Activated T-cell treated with anti-CD3 and anti-CD28 coated beads, Interleukin-2, amount 50 U/mL, for 24 hours (primary cell): ENCODE data around the gene IL17RB.

ENCODE experiments used
- DNase-seq: peaks from one replicate; pipeline ENCODE4 v3.0.0-alpha.2; 2020
- H3K27ac Mint-ChIP-seq: 2 replicates; pipeline ENCODE4 v1.8.0; 2020; ENCODE audit warnings: mild to moderate bottlenecking, mixed read lengths
- H3K27me3 Mint-ChIP-seq: 2 replicates; pipeline ENCODE4 v1.8.0; 2020; ENCODE audit warnings: mixed read lengths
- H3K36me3 Mint-ChIP-seq: 2 replicates; pipeline ENCODE4 v1.8.0; 2020; ENCODE audit warnings: low read depth, mixed read lengths
- H3K4me1 Mint-ChIP-seq: 2 replicates; pipeline ENCODE4 v1.8.0; 2020; ENCODE audit warnings: low read depth, mixed read lengths
- H3K4me3 Mint-ChIP-seq: 2 replicates; pipeline ENCODE4 v1.8.0; 2020; ENCODE audit warnings: mild to moderate bottlenecking, moderate library complexity, mixed read lengths
- H3K9me3 Mint-ChIP-seq: 2 replicates; pipeline ENCODE4 v1.8.0; 2020; ENCODE audit warnings: mixed read lengths

IL17RB gene

DNA sequence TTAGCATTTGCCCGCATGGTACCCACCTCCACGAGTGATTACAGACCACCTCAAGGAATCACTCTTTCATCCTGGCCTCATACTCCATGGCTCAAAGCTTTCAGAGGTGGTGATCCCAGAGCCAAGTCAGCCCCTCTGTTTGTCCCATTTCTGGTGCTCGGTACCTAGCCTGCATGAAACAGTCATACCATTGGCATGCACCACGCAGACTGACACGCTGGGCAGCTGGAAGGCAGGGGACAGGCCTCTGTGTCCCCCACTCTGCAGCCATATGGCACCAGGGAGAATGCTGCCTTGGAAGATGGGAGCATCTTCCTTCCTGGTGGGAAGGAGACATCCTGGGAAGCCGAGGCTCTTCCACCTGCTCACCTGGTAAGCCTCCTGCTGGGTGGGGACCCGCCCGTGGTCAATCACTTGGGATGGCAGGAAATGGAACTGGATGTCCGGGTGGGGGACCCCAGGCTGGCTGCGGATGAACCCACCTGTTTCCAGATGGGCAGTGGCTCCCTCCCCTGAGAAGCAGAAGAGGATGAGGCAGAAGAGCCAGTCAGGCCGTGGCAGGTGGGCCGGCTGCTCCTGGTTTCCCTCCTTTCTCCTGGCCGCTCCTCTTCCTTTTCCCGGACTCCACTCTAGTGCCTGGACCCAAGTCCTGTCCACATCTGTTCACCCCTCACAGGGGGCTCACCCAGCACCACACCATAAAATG lies 27.1 kb upstream of the IL17RB start:
- Mint-ChIP-seq H3K9me3 (no peaks in the 10 kb centered on the region), H3K36me3 (no peaks in the 10 kb centered on the region), H3K4me3 (no peak overlapping the region), H3K4me1 (peaks cover 2% of the 10 kb centered on the region), H3K27ac (no peak overlapping the region), H3K27me3 (peaks cover 22% of the 10 kb centered on the region)
- no peak for DNase-seq

DNA sequence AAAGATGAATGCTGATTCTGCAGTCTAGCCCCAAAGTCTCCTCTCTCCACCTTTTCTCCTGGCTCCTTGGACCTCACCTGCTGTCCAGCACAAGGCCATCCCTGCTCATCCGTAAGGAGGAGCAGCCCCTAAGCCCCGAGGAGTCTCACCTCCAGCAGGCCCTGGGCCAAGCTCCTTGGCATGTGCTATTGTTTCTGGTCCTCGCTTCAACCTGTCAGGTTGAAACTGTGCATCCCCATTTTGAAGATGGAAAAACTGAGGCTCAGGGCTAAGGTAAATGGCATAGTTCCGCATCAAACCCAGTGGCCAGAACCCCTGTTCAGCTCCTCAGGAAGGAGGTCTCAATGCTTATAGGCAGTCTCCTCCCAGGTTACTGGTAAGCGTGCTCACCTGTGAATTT lies 26.3 kb upstream of the IL17RB start:
- no peaks in the 10 kb centered on the region for H3K36me3 Mint-ChIP-seq
- H3K4me1 Mint-ChIP-seq, result peaks cover 2% of the 10 kb centered on the region
- H3K4me3 Mint-ChIP-seq, result no peak overlapping the region
- H3K9me3 Mint-ChIP-seq, result no peaks in the 10 kb centered on the region
- no peak for DNase-seq
- H3K27me3 Mint-ChIP-seq, result peaks cover 22% of the 10 kb centered on the region
- no peak overlapping the region for H3K27ac Mint-ChIP-seq

DNA sequence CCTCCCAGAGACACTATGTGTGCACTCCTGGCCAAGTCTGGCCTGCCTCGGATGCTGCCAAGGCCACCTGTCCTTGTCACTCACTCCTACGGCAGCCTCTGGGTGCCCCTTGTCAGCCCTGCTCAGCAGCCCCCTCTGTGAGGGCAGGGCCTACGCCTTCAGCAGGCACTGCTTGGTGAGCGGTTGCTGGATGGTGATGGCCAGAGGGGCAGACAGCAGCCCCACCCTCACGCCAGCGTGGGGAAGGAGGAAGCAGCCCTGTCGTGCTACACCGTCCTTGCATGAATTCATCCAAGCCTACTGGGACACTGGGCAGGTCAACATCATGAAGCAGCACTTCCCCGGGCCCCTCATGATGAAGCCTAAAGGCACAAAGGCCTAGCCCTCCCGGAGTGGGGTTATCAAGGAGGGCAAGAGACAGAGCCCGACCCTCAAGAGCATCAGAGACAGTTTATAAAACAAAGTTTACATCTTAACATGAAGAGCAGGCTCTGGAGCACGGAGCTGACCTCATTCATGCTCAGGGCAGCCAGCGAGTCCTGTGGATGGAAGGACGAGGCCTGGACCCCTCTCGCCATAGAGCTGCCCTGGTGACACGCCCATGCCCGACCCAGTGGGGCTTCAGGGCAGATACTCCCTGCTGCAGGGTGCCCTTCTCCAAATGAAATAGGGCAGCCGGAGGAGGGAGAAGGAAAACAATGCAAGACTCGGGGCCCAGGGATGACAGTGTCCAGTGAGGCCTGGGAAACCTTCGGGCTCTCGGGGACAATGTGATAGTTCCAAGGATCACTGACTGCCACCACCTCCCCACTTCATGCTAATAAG lies 25.4 kb upstream of the IL17RB start:
- no peak overlapping the region for H3K4me3 Mint-ChIP-seq
- H3K36me3 Mint-ChIP-seq, result no peaks in the 10 kb centered on the region
- DNase-seq, result no peak
- H3K27ac Mint-ChIP-seq, result no peak overlapping the region
- H3K27me3 Mint-ChIP-seq, result peaks cover 22% of the 10 kb centered on the region
- H3K9me3 Mint-ChIP-seq, result no peaks in the 10 kb centered on the region
- peaks cover 2% of the 10 kb centered on the region for H3K4me1 Mint-ChIP-seq

DNA sequence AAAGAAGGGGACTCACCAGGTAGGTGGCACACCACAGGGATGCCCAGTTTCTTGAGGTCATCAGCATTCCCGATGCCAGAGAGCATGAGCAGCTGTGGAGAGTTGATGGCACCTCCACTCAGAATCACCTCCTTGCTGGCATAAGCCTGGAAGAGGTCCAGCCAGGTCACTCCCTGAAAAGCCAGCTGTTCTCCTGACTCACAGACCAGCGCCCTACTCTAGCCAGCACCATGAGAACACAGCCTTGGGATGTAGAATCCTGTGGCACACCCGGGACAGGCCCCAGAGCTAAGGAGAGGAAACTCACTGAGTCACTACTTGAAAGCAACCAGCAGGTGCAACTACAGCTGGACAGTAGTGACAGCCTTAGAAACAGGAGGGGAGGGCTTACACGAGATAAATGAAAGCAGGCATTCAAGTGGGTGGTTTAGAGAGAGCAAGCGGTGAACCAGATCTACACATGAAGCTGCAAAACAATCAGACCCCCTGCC lies 24.7 kb upstream of the IL17RB start:
- Mint-ChIP-seq H3K36me3 (no peaks in the 10 kb centered on the region), H3K4me3 (no peak overlapping the region), H3K27ac (no peak overlapping the region), H3K4me1 (peaks cover 2% of the 10 kb centered on the region), H3K9me3 (no peaks in the 10 kb centered on the region), H3K27me3 (peaks cover 22% of the 10 kb centered on the region)
- DNase-seq, result no peak

DNA sequence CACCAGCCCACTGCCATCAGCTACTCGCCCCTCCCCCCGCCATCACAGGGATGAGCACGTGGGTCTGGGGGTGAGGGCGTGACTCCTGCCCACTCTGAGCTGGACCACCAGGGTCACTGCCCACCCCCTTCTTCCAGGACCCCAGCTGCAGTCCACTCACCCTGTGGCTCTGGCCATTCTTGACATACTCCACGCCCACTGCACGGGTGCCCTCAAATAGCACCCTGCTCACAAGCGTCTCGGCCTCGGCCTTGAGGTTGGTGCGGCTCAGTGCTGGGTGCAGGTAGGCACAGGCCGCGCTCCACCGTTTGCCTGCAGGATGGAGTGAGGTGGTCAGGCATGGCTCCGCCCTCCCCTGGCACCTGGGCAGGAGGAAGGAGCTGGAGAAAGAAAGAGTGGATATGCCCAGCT lies 24.0 kb upstream of the IL17RB start:
- no peaks in the 10 kb centered on the region for H3K36me3 Mint-ChIP-seq

GRCh38 chr3:53823026-53823955 lies 23.1 kb upstream of the IL17RB start:
- H3K9me3 Mint-ChIP-seq, result no peaks in the 10 kb centered on the region
- H3K27me3 Mint-ChIP-seq, result peaks cover 11% of the 10 kb centered on the region
- no peaks in the 10 kb centered on the region for H3K4me1 Mint-ChIP-seq
- H3K36me3 Mint-ChIP-seq, result no peaks in the 10 kb centered on the region
- no peak overlapping the region for H3K4me3 Mint-ChIP-seq
- H3K27ac Mint-ChIP-seq, result no peak overlapping the region
- no peak for DNase-seq

More for the DNA sequence above, 24.0 kb upstream of the IL17RB start:
- Mint-ChIP-seq H3K4me1 (peaks cover 2% of the 10 kb centered on the region), H3K9me3 (no peaks in the 10 kb centered on the region), H3K27ac (no peak overlapping the region), H3K27me3 (peaks cover 19% of the 10 kb centered on the region), H3K4me3 (no peak overlapping the region)
- DNase-seq, result no peak

DNA sequence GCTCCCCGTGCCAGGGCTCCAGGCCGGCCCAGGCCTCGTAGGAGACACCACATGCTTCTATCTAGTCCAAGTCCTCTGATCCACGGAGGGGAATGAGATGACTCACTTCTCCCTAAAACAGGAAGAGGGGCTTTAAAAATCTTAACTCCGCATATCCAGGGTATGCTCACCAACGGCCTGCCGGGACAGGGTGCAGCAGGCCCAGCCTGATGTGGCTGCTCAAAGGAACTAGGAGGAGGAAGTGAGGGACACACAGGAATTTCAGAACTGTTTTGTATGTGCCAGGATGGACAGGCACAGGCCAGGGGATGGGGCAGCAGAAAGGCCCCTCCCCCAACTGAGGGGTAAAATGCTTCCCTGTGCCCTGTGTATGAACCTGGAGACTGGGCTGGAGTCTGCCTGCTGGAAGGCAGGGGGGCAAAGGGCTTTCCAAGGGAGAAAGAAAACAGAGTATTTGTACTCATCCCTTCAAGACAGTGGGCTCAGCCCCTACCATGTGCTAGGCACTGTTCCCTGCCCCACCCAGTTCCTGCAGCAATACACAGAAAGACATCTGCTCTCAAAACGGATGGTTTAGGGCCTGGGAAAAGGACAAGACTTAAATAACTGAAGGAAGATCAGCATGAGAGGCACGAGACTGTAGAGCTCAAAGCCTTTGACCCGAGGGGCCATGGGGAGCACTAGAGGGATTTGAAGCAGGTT lies 22.3 kb upstream of the IL17RB start:
- H3K9me3 Mint-ChIP-seq, result no peaks in the 10 kb centered on the region
- H3K36me3 Mint-ChIP-seq, result no peaks in the 10 kb centered on the region
- peaks cover 3% of the 10 kb centered on the region for H3K27me3 Mint-ChIP-seq
- no peak for DNase-seq
- H3K4me3 Mint-ChIP-seq, result no peak overlapping the region
- no peaks in the 10 kb centered on the region for H3K4me1 Mint-ChIP-seq
- no peak overlapping the region for H3K27ac Mint-ChIP-seq

DNA sequence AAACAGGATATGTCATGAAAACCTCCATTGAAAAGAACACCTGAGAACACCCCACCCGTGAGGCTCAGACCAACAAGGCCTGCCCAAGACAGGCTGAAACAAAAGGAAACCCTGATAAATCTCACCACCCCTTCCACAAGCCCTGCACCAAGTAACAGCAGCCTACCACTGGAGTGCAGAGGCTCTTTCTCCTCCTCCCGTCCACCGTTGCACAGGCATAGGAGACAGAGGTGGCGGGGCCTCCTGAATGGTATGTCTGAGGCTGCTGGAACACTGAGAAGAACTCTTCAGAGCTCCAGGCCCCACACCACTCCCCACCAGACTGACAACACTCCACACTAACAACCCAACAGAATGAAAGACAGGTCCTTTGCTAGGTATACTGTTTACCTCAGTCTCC lies 21.6 kb upstream of the IL17RB start:
- no peaks in the 10 kb centered on the region for H3K4me1 Mint-ChIP-seq

DNA sequence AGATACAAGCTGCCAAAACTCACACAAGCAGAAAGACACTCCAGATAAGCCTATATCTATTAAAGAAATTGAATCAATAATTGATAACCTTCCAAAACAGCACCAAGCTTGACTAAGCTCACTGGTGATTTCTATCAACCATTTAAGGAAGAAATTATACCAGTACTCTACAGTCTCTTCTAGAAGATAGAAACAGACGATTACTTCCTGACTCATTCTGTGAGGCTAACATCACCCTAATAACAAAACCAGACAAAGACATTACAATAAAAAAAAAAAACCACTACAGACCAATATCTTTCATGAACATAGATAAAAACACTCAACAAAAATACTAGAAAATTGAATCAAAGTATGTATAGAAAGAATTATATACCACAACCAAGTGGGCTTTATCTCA lies 20.3 kb upstream of the IL17RB start:
- H3K36me3 Mint-ChIP-seq, result no peaks in the 10 kb centered on the region
- no peak for DNase-seq

More for the DNA sequence above, 21.6 kb upstream of the IL17RB start:
- H3K36me3 Mint-ChIP-seq, result no peaks in the 10 kb centered on the region
- peaks cover under 1% of the 10 kb centered on the region for H3K27me3 Mint-ChIP-seq
- no peak overlapping the region for H3K4me3 Mint-ChIP-seq
- H3K27ac Mint-ChIP-seq, result no peak overlapping the region
- H3K9me3 Mint-ChIP-seq, result no peaks in the 10 kb centered on the region
- no peak for DNase-seq

DNA sequence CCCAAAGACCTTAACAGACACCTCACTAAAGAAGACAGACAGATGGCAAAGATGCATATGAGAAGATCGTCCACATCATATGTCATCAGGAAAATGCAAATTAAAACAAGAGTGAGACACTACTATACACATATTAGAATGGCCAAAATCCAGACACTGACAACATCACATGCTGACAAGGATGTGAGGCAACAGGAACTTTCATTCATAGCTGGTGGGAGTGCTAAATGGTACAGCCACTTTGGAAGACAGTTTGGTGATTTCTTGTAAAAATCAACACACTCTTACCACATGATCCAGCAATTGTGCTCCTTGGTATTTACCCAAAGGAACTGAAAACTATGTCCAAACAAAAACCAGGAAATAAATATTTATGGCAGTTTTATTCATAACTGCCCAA lies 17.8 kb upstream of the IL17RB start:
- Mint-ChIP-seq H3K36me3 (no peaks in the 10 kb centered on the region), H3K27me3 (no peaks in the 10 kb centered on the region), H3K4me1 (no peaks in the 10 kb centered on the region), H3K27ac (no peak overlapping the region), H3K4me3 (no peak overlapping the region), H3K9me3 (no peaks in the 10 kb centered on the region)
- no peak for DNase-seq

More for the DNA sequence above, 20.3 kb upstream of the IL17RB start:
- Mint-ChIP-seq H3K27ac (no peak overlapping the region), H3K4me3 (no peak overlapping the region), H3K9me3 (no peaks in the 10 kb centered on the region), H3K4me1 (no peaks in the 10 kb centered on the region), H3K27me3 (no peaks in the 10 kb centered on the region)

GRCh38 chr3:53829605-53830004 lies 16.8 kb upstream of the IL17RB start:
- Mint-ChIP-seq H3K27me3 (no peaks in the 10 kb centered on the region), H3K27ac (no peak overlapping the region), H3K4me3 (no peak overlapping the region), H3K9me3 (no peaks in the 10 kb centered on the region), H3K36me3 (no peaks in the 10 kb centered on the region), H3K4me1 (no peaks in the 10 kb centered on the region)
- no peak for DNase-seq

- H3K4me3 Mint-ChIP-seq, result no peak overlapping the region
- no peaks in the 10 kb centered on the region for H3K9me3 Mint-ChIP-seq
- no peak for DNase-seq
- H3K4me1 Mint-ChIP-seq, result no peaks in the 10 kb centered on the region
- H3K27me3 Mint-ChIP-seq, result no peaks in the 10 kb centered on the region
- no peak overlapping the region for H3K27ac Mint-ChIP-seq
- H3K36me3 Mint-ChIP-seq, result no peaks in the 10 kb centered on the region
These were observed 15.4 kb upstream of the IL17RB start for GRCh38 chr3:53830944-53831343.

DNA sequence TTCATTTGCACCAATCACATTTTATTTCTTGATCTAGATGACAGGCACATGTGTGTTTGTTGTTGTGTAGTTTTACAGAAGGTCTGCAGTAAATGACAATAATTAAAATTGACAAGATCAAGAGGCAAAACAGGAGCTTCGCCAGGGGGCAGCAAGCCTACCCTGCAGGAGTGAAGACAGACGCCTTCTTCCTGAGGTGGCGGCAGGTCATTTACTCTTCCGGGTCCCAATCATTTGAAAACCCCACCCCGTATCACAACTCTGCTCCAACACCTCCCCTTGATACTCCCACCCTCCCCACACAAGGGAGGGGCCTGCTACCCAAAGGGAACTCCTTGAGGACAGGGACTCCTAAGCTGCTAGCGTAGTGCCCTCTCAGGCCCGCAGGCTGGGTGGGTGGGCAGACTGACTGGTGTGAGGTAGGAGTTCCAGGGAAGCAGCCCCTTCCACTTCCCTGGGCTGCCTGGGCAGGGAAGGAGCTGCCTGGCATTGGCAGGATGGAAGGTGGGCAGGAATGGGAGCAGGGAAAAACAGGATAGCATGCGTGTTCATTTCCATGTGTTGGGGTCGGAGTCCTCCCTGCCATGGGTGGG lies 13.2 kb upstream of the IL17RB start:
- H3K9me3 Mint-ChIP-seq, result no peaks in the 10 kb centered on the region

More for the DNA sequence above, 13.2 kb upstream of the IL17RB start:
- no peaks in the 10 kb centered on the region for H3K4me1 Mint-ChIP-seq
- DNase-seq, result no peak
- no peak overlapping the region for H3K27ac Mint-ChIP-seq
- H3K4me3 Mint-ChIP-seq, result no peak overlapping the region
- H3K27me3 Mint-ChIP-seq, result peaks cover 2% of the 10 kb centered on the region
- no peaks in the 10 kb centered on the region for H3K36me3 Mint-ChIP-seq
